ENCODE results near the gene MBOAT7. TPM values are rescaled to one million over a fixed set of nuclear protein-coding genes. Genes with fewer than 3 reads are reported as not detected.

Gene MBOAT7
- polyA plus RNA-seq, 1 donor from 2014 or later, result 19.0 TPM

DNA sequence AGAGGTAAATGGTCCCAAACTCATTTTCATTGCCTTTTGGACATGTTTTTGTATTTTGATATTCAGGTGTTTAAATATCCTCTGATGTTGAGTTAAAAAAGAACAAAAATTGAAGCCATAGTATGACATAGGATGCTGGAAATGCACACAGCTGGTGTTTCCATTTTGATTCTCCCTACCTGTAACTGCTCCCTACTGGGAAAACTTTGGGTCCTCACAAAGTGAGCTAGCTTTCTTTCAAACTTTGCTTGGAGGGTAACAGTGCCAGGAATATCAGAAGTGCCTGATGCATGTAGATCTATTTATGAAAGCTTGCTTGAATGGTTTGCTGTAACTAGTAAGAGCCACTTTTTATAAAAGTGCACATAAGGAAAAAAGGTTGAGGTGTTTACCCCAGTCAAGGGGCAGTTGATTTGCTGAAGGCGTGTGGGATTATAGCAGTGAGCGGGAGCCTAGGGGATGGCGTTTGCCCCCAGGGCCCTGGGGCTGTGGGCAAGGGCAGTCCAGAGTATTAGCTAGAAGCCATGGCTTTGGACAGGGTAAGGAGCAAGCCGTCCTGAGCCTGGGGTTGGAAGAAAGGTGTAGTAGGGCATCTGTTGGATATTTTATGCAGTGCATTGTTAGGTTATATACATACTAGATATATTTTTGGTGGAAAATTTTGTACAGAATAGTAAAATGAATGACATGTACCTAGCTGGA, 15.5 kb upstream of the MBOAT7 start:
- Histone ChIP-seq H3K79me2 (replicated peaks; ENCODE audit: insufficient read depth, low read length) (peaks cover 48% of the 10 kb centered on the region), H3K9ac (ENCODE audit: low read length) (no peak overlapping the region), H3K9me2 (ENCODE audit: insufficient read depth, low read length) (no peaks in the 10 kb centered on the region), H3K27ac (ENCODE audit: low read length) (no peak overlapping the region), H4K20me1 (ENCODE audit: insufficient read depth) (peaks cover 13% of the 10 kb centered on the region), H3K4me2 (ENCODE audit: low read length) (no peak overlapping the region), H3K36me3 (ENCODE audit: insufficient read depth, low read length) (no peaks in the 10 kb centered on the region), H2AFZ (ENCODE audit: low read depth, low read length) (no peak overlapping the region), H3F3A (ENCODE audit: insufficient read depth, low read length, poor library complexity, severe bottlenecking) (no peaks in the 10 kb centered on the region), H3K27me3 (ENCODE audit: insufficient read depth, low read depth, low read length) (no peaks in the 10 kb centered on the region), H3K9me3 (ENCODE audit: low read length) (no peaks in the 10 kb centered on the region), H3K4me3 (ENCODE audit: low read length) (no peak overlapping the region)
- TF ChIP-seq MXI1 (conservative IDR thresholded peaks at IDR 0.05; ENCODE audit: poor library complexity, severe bottlenecking), result no peak

DNA sequence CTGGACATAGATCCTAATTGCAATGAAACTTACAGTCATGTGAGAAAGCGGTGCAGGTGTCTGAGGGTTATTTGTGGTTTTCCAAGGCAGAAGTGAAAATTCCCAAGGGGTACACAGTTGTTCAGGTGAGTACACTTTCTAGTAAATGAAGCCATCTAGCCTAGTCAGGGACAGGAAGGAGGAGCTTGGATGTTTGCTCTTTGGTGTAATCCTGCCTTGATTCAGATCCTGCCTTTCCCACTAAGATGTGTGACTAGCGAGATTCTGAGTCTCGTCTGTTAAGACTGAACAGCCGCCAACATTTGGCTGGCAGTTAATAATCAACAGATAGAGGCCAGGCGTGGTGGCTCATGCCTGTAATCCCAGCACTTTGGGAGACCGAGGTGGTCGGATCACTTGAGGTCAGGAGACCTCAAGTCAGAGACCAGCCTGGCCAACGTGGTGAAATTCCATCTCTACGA, 13.8 kb upstream of the MBOAT7 start:
- no peaks in the 10 kb centered on the region for H3K27me3 ChIP-seq (ENCODE audit: insufficient read depth, low read depth, low read length)
- no peak overlapping the region for H3K27ac ChIP-seq (ENCODE audit: low read length)
- peaks cover 13% of the 10 kb centered on the region for H4K20me1 ChIP-seq (ENCODE audit: insufficient read depth)
- TF ChIP-seq RAD21 (conservative IDR thresholded peaks at IDR 0.05), result no peak
- no peak for TF ChIP-seq TAF1 (IDR thresholded peaks at IDR 0.05; ENCODE audit: low read depth)
- TF ChIP-seq SMC3 (conservative IDR thresholded peaks at IDR 0.05; ENCODE audit: poor library complexity), result no peak
- TF ChIP-seq, protein P1, sequence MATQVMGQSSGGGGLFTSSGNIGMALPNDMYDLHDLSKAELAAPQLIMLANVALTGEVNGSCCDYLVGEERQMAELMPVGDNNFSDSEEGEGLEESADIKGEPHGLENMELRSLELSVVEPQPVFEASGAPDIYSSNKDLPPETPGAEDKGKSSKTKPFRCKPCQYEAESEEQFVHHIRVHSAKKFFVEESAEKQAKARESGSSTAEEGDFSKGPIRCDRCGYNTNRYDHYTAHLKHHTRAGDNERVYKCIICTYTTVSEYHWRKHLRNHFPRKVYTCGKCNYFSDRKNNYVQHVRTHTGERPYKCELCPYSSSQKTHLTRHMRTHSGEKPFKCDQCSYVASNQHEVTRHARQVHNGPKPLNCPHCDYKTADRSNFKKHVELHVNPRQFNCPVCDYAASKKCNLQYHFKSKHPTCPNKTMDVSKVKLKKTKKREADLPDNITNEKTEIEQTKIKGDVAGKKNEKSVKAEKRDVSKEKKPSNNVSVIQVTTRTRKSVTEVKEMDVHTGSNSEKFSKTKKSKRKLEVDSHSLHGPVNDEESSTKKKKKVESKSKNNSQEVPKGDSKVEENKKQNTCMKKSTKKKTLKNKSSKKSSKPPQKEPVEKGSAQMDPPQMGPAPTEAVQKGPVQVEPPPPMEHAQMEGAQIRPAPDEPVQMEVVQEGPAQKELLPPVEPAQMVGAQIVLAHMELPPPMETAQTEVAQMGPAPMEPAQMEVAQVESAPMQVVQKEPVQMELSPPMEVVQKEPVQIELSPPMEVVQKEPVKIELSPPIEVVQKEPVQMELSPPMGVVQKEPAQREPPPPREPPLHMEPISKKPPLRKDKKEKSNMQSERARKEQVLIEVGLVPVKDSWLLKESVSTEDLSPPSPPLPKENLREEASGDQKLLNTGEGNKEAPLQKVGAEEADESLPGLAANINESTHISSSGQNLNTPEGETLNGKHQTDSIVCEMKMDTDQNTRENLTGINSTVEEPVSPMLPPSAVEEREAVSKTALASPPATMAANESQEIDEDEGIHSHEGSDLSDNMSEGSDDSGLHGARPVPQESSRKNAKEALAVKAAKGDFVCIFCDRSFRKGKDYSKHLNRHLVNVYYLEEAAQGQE (IDR thresholded peaks at IDR 0.05; ENCODE audit: borderline replicate concordance), result no peak
- TF ChIP-seq POLR2AphosphoS5 (IDR thresholded peaks at IDR 0.05), result no peak
- TF ChIP-seq MXI1 (conservative IDR thresholded peaks at IDR 0.05; ENCODE audit: poor library complexity, severe bottlenecking), result no peak
- TF ChIP-seq, protein P2, sequence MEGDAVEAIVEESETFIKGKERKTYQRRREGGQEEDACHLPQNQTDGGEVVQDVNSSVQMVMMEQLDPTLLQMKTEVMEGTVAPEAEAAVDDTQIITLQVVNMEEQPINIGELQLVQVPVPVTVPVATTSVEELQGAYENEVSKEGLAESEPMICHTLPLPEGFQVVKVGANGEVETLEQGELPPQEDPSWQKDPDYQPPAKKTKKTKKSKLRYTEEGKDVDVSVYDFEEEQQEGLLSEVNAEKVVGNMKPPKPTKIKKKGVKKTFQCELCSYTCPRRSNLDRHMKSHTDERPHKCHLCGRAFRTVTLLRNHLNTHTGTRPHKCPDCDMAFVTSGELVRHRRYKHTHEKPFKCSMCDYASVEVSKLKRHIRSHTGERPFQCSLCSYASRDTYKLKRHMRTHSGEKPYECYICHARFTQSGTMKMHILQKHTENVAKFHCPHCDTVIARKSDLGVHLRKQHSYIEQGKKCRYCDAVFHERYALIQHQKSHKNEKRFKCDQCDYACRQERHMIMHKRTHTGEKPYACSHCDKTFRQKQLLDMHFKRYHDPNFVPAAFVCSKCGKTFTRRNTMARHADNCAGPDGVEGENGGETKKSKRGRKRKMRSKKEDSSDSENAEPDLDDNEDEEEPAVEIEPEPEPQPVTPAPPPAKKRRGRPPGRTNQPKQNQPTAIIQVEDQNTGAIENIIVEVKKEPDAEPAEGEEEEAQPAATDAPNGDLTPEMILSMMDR (IDR thresholded peaks at IDR 0.05; ENCODE audit: poor library complexity, severe bottlenecking), result no peak
- no peak for TF ChIP-seq EZH2 (IDR thresholded peaks at IDR 0.05; ENCODE audit: borderline replicate concordance, insufficient read depth, low read length, poor library complexity, severe bottlenecking)
- TF ChIP-seq EP300 (conservative IDR thresholded peaks at IDR 0.05; ENCODE audit: poor library complexity, severe bottlenecking), result no peak
- no peak overlapping the region for H3K4me3 ChIP-seq (ENCODE audit: low read length)
- no peaks in the 10 kb centered on the region for H3K9me3 ChIP-seq (ENCODE audit: low read length)
- no peak overlapping the region for H3K9ac ChIP-seq (ENCODE audit: low read length)
- no peak overlapping the region for H3K4me2 ChIP-seq (ENCODE audit: low read length)
- H3F3A ChIP-seq (ENCODE audit: insufficient read depth, low read length, poor library complexity, severe bottlenecking), result no peaks in the 10 kb centered on the region
- H3K36me3 ChIP-seq (ENCODE audit: insufficient read depth, low read length), result no peaks in the 10 kb centered on the region
- no peak overlapping the region for H2AFZ ChIP-seq (ENCODE audit: low read depth, low read length)
- H3K79me2 ChIP-seq (replicated peaks; ENCODE audit: insufficient read depth, low read length), result peaks cover 48% of the 10 kb centered on the region
- H3K9me2 ChIP-seq (ENCODE audit: insufficient read depth, low read length), result no peaks in the 10 kb centered on the region

All from neural cell (in vitro differentiated cells).